Neural cell (in vitro differentiated cells): ENCODE measurements around the gene TAAR2. TPM values are rescaled to one million over a fixed set of nuclear protein-coding genes. Genes with fewer than 3 reads are reported as not detected.

Experiments
- H2AFZ ChIP-seq: fragments of 200-600, 300-800 bp; sonication (generic), shearing (Covaris generic); 2 replicates; pipeline ENCODE4 v1.6.0; 2014; ENCODE audit warnings: low read depth, mild to moderate bottlenecking, antibody characterized with exemption, low read length, moderate library complexity
- H3F3A ChIP-seq: fragments of 200-600 bp; shearing (Covaris generic); 2 replicates; pipeline ENCODE4 v1.6.1; 2016; ENCODE audit warnings: mild to moderate bottlenecking, moderate library complexity, mixed read lengths, antibody characterized with exemption, low read length; ENCODE audit not compliant: insufficient read depth, poor library complexity, severe bottlenecking
- H3K27ac ChIP-seq: fragments of 200-600, 300-800 bp; sonication (generic), shearing (Covaris generic); 2 replicates; pipeline ENCODE4 v1.5.1; 2014; ENCODE audit warnings: mild to moderate bottlenecking, low read length, moderate library complexity
- H3K27me3 ChIP-seq: fragments of 300-800, 200-600 bp; sonication (generic), shearing (Covaris generic); 2 replicates; pipeline ENCODE4 v1.6.0; 2014; ENCODE audit warnings: mild to moderate bottlenecking, low read depth, low read length, moderate library complexity; ENCODE audit not compliant: insufficient read depth
- H3K36me3 ChIP-seq: fragments of 300-800, 200-600 bp; sonication (generic), shearing (Covaris generic); 2 replicates; pipeline ENCODE4 v1.5.1; 2014; ENCODE audit warnings: mild to moderate bottlenecking, antibody characterized with exemption, low read length, moderate library complexity; ENCODE audit not compliant: insufficient read depth
- H3K4me2 ChIP-seq: fragments of 300-800, 200-600 bp; sonication (generic), shearing (Covaris generic); 2 replicates; pipeline ENCODE4 v1.6.0; 2014; ENCODE audit warnings: mild to moderate bottlenecking, low read length
- H3K4me3 ChIP-seq: fragments of 300-800, 200-600 bp; sonication (generic), shearing (Covaris generic); 2 replicates; pipeline ENCODE4 v1.5.1; 2014; ENCODE audit warnings: mild to moderate bottlenecking, low read length, moderate library complexity
- H3K79me2 ChIP-seq: fragments of 200-600 bp; shearing (Covaris generic); replicated peaks from 2 replicates; pipeline ENCODE4 v1.6.0; 2014; ENCODE audit warnings: mild to moderate bottlenecking, low read length, moderate library complexity; ENCODE audit not compliant: insufficient read depth
- H3K9ac ChIP-seq: fragments of 300-800, 200-600 bp; sonication (generic), shearing (Covaris generic); 2 replicates; pipeline ENCODE4 v1.6.1; 2016; ENCODE audit warnings: mild to moderate bottlenecking, low read length, mixed read lengths
- H3K9me2 ChIP-seq: fragments of 200-600 bp; shearing (Covaris generic); 2 replicates; pipeline ENCODE4 v1.6.1; 2016; ENCODE audit warnings: mild to moderate bottlenecking, low read length, mixed read lengths; ENCODE audit not compliant: insufficient read depth
- H3K9me3 ChIP-seq: fragments of 200-600, 300-800 bp; sonication (generic), shearing (Covaris generic); 2 replicates; pipeline ENCODE4 v1.6.1; 2016; ENCODE audit warnings: mild to moderate bottlenecking, mixed run types, low read length, moderate library complexity, mixed read lengths
- H4K20me1 ChIP-seq: fragments of 200-600 bp; shearing (Covaris generic); 2 replicates; pipeline ENCODE4 v1.6.1; 2016; ENCODE audit warnings: mild to moderate bottlenecking, mixed run types; ENCODE audit not compliant: insufficient read depth
- CTCF ChIP-seq: fragments of 450-650 bp; IDR thresholded peaks from 2 replicates; pipeline ENCODE4 v1.5.1; 2014; ENCODE audit warnings: antibody characterized with exemption, mild to moderate bottlenecking, moderate library complexity; ENCODE audit not compliant: poor library complexity, severe bottlenecking
- EP300 ChIP-seq: fragments of 450-650 bp; conservative IDR thresholded peaks from 2 replicates; pipeline ENCODE4 v1.6.1; 2014; ENCODE audit warnings: antibody characterized with exemption, mild to moderate bottlenecking, moderate library complexity; ENCODE audit not compliant: poor library complexity, severe bottlenecking
- EZH2 ChIP-seq: fragments of 200-600, 300-800 bp; shearing (Covaris generic), sonication (generic); IDR thresholded peaks from 2 replicates; pipeline ENCODE4 v1.6.1; 2014; ENCODE audit warnings: antibody characterized with exemption, low read length, borderline replicate concordance, mild to moderate bottlenecking; ENCODE audit not compliant: insufficient read depth, poor library complexity, severe bottlenecking
- MXI1 ChIP-seq: fragments of 450-650 bp; conservative IDR thresholded peaks from 2 replicates; pipeline ENCODE4 v1.6.1; 2014; ENCODE audit warnings: antibody characterized with exemption, mild to moderate bottlenecking; ENCODE audit not compliant: poor library complexity, severe bottlenecking
- POLR2AphosphoS5 ChIP-seq: IDR thresholded peaks from 2 replicates; pipeline ENCODE4 v1.6.1; 2012
- RAD21 ChIP-seq: fragments of 450-650 bp; conservative IDR thresholded peaks from 2 replicates; pipeline ENCODE4 v1.6.1; 2014; ENCODE audit warnings: antibody characterized with exemption, mild to moderate bottlenecking, moderate library complexity
- REST ChIP-seq: IDR thresholded peaks from 2 replicates; pipeline ENCODE4 v1.6.1; 2012; ENCODE audit warnings: borderline replicate concordance
- SMC3 ChIP-seq: fragments of 450-650 bp; conservative IDR thresholded peaks from 2 replicates; pipeline ENCODE4 v1.6.1; 2014; ENCODE audit warnings: antibody characterized with exemption, mild to moderate bottlenecking, moderate library complexity; ENCODE audit not compliant: poor library complexity
- TAF1 ChIP-seq: IDR thresholded peaks from 2 replicates; pipeline ENCODE4 v1.6.1; 2012; ENCODE audit warnings: low read depth
- polyA plus RNA-seq: library from polyadenylated mRNA; depleted of rRNA; stranded (reverse); fragments of >200 nt; gene quantifications from 2 replicates; pipeline ENCODE4 v1.2.3, GENCODE V29; 2014

The TAAR2 gene
- polyA plus RNA-seq, 1 donor from 2014 or later = not detected

- Histone ChIP-seq H3K27ac (no peak within 1 kb of the TSS), H3K36me3 (no peaks in the 10 kb centered on the region), H4K20me1 (no peaks in the 10 kb centered on the region), H3K9ac (no peak within 1 kb of the TSS), H3K4me2 (no peak within 1 kb of the TSS), H3K9me2 (no peaks in the 10 kb centered on the region), H3K27me3 (no peaks in the 10 kb centered on the region), H3F3A (no peaks in the 10 kb centered on the region), H3K4me3 (no peak within 1 kb of the TSS), H3K9me3 (no peaks in the 10 kb centered on the region), H2AFZ (no peak within 1 kb of the TSS), H3K79me2 (no peaks in the 10 kb centered on the region)
- TF ChIP-seq SMC3 = no peak
- no peak for TF ChIP-seq EZH2
- no peak for TF ChIP-seq EP300
- TF ChIP-seq TAF1 = no peak
- TF ChIP-seq REST = no peak
- no peak for TF ChIP-seq MXI1
- TF ChIP-seq RAD21 = no peak
- no peak for TF ChIP-seq CTCF
- TF ChIP-seq POLR2AphosphoS5 = no peak
Measured at GRCh38 chr6:132659082-132659481, 35.0 kb upstream of the TAAR2 start, which contains the start of gene TAAR1. TAAR1 (minus strand) TSS chr6:132659182; CDS start chr6:132646003, 13,179 bp downstream.

GRCh38 chr6:132651062-132651461, 27.0 kb upstream of the TAAR2 start:
- Histone ChIP-seq H3K4me3 (no peak overlapping the region), H3K27me3 (no peaks in the 10 kb centered on the region), H3K9me3 (no peaks in the 10 kb centered on the region), H3K9me2 (no peaks in the 10 kb centered on the region), H2AFZ (no peak overlapping the region), H3F3A (no peaks in the 10 kb centered on the region), H3K36me3 (no peaks in the 10 kb centered on the region), H3K4me2 (no peak overlapping the region), H3K9ac (no peak overlapping the region), H4K20me1 (no peaks in the 10 kb centered on the region), H3K27ac (no peak overlapping the region), H3K79me2 (no peaks in the 10 kb centered on the region)
- TF ChIP-seq RAD21 (no peak), POLR2AphosphoS5 (no peak), CTCF (no peak), SMC3 (no peak), REST (no peak), EP300 (no peak), EZH2 (no peak), MXI1 (no peak)
